ENCODE measurements around the gene C19orf47.

The C19orf47 gene

GRCh38 chr19:40389404-40390083, 41.3 kb upstream of the C19orf47 start:
- no peak overlapping the region for H3K9ac ChIP-seq (ENCODE audit: low read depth, low read length)

GRCh38 chr19:40388481-40388880, 40.3 kb upstream of the C19orf47 start:
- H3K9ac ChIP-seq (ENCODE audit: low read depth, low read length), result no peak overlapping the region
- WGBS, result 79% methylated on average over 3 of the region's 3 CpGs
- H3K4me3 ChIP-seq (ENCODE audit: low read length), result no peak overlapping the region
- no peaks in the 10 kb centered on the region for H3K9me3 ChIP-seq (ENCODE audit: insufficient read depth, low read depth, low read length)
- no peak overlapping the region for H3K27ac ChIP-seq (ENCODE audit: low read depth, low read length)
- no peaks in the 10 kb centered on the region for H3K27me3 ChIP-seq (ENCODE audit: insufficient read depth, low read length)
- no peaks in the 10 kb centered on the region; the same call in 1 of the 2 replicates for H3K4me1 ChIP-seq (ENCODE audit: insufficient read depth, low read length)
- no peaks in the 10 kb centered on the region for H3K36me3 ChIP-seq (ENCODE audit: insufficient read depth, low read length)

More at GRCh38 chr19:40389404-40390083, 41.3 kb upstream of the C19orf47 start:
- Histone ChIP-seq H3K4me3 (ENCODE audit: low read length) (no peak overlapping the region), H3K4me1 (ENCODE audit: insufficient read depth, low read length) (no peaks in the 10 kb centered on the region; the same call in 1 of the 2 replicates), H3K36me3 (ENCODE audit: insufficient read depth, low read length) (no peaks in the 10 kb centered on the region), H3K9me3 (ENCODE audit: insufficient read depth, low read depth, low read length) (no peaks in the 10 kb centered on the region), H3K27me3 (ENCODE audit: insufficient read depth, low read length) (no peaks in the 10 kb centered on the region), H3K27ac (ENCODE audit: low read depth, low read length) (no peak overlapping the region)
- 95% methylated on average over 33 of the region's 33 CpGs for WGBS

- Histone ChIP-seq H3K9me3 (ENCODE audit: insufficient read depth, low read depth, low read length) (no peaks in the 10 kb centered on the region), H3K27me3 (ENCODE audit: insufficient read depth, low read length) (no peaks in the 10 kb centered on the region)
- WGBS, result 91% methylated on average over 10 of the region's 10 CpGs
Measured at GRCh38 chr19:40387155-40387554, 39.0 kb upstream of the C19orf47 start.

GRCh38 chr19:40383668-40384248, 35.6 kb upstream of the C19orf47 start:
- no peak overlapping the region for H3K9ac ChIP-seq (ENCODE audit: low read depth, low read length)
- H3K4me3 ChIP-seq (ENCODE audit: low read length), result no peak overlapping the region
- no peak overlapping the region for H3K27ac ChIP-seq (ENCODE audit: low read depth, low read length)
- peaks cover 11% of the 10 kb centered on the region for H3K36me3 ChIP-seq (ENCODE audit: insufficient read depth, low read length)
- H3K4me1 ChIP-seq (ENCODE audit: insufficient read depth, low read length), result no peaks in the 10 kb centered on the region
- 93% methylated on average over 28 of the region's 28 CpGs for WGBS
- H3K27me3 ChIP-seq (ENCODE audit: insufficient read depth, low read length), result no peaks in the 10 kb centered on the region
- H3K9me3 ChIP-seq (ENCODE audit: insufficient read depth, low read depth, low read length), result no peaks in the 10 kb centered on the region

More at GRCh38 chr19:40387155-40387554, 39.0 kb upstream of the C19orf47 start:
- no peak overlapping the region for H3K4me3 ChIP-seq (ENCODE audit: low read length)
- no peaks in the 10 kb centered on the region for H3K36me3 ChIP-seq (ENCODE audit: insufficient read depth, low read length)
- no peaks in the 10 kb centered on the region; the same call in 1 of the 2 replicates for H3K4me1 ChIP-seq (ENCODE audit: insufficient read depth, low read length)
- no peak overlapping the region for H3K27ac ChIP-seq (ENCODE audit: low read depth, low read length)
- no peak overlapping the region for H3K9ac ChIP-seq (ENCODE audit: low read depth, low read length)

- no peak overlapping the region for H3K9ac ChIP-seq (ENCODE audit: low read depth, low read length)
- H3K36me3 ChIP-seq (ENCODE audit: insufficient read depth, low read length), result peaks cover 29% of the 10 kb centered on the region
- no peaks in the 10 kb centered on the region for H3K27me3 ChIP-seq (ENCODE audit: insufficient read depth, low read length)
- H3K27ac ChIP-seq (ENCODE audit: low read depth, low read length), result no peak overlapping the region
- no peaks in the 10 kb centered on the region for H3K4me1 ChIP-seq (ENCODE audit: insufficient read depth, low read length)
- no peak overlapping the region for H3K4me3 ChIP-seq (ENCODE audit: low read length)
- H3K9me3 ChIP-seq (ENCODE audit: insufficient read depth, low read depth, low read length), result no peaks in the 10 kb centered on the region
- WGBS, result 89% methylated on average over 3 of the region's 3 CpGs
Measured at GRCh38 chr19:40381321-40381720, 33.1 kb upstream of the C19orf47 start.

- H3K27ac ChIP-seq (ENCODE audit: low read depth, low read length), result no peak overlapping the region
- H3K4me3 ChIP-seq (ENCODE audit: low read length), result no peak overlapping the region
- WGBS, result 94% methylated on average over 37 of the region's 37 CpGs
- H3K9ac ChIP-seq (ENCODE audit: low read depth, low read length), result no peak overlapping the region
- no peaks in the 10 kb centered on the region for H3K27me3 ChIP-seq (ENCODE audit: insufficient read depth, low read length)
- H3K4me1 ChIP-seq (ENCODE audit: insufficient read depth, low read length), result no peaks in the 10 kb centered on the region
- peaks cover 30% of the 10 kb centered on the region for H3K36me3 ChIP-seq (ENCODE audit: insufficient read depth, low read length)
- no peaks in the 10 kb centered on the region for H3K9me3 ChIP-seq (ENCODE audit: insufficient read depth, low read depth, low read length)
Measured at GRCh38 chr19:40380199-40381037, 32.2 kb upstream of the C19orf47 start.

- WGBS, result 94% methylated on average over 11 of the region's 11 CpGs
- no peaks in the 10 kb centered on the region for H3K27me3 ChIP-seq (ENCODE audit: insufficient read depth, low read length)
- peaks cover 30% of the 10 kb centered on the region for H3K36me3 ChIP-seq (ENCODE audit: insufficient read depth, low read length)
- H3K4me3 ChIP-seq (ENCODE audit: low read length), result no peak overlapping the region
- no peaks in the 10 kb centered on the region for H3K9me3 ChIP-seq (ENCODE audit: insufficient read depth, low read depth, low read length)
- H3K4me1 ChIP-seq (ENCODE audit: insufficient read depth, low read length), result no peaks in the 10 kb centered on the region
- no peak overlapping the region for H3K27ac ChIP-seq (ENCODE audit: low read depth, low read length)
- H3K9ac ChIP-seq (ENCODE audit: low read depth, low read length), result no peak overlapping the region
Measured at GRCh38 chr19:40379446-40380198, 31.4 kb upstream of the C19orf47 start.

GRCh38 chr19:40378509-40378908, 30.3 kb upstream of the C19orf47 start:
- H3K9ac ChIP-seq (ENCODE audit: low read depth, low read length), result no peak overlapping the region
- WGBS, result 92% methylated on average over 2 of the region's 2 CpGs
- no peak overlapping the region for H3K4me3 ChIP-seq (ENCODE audit: low read length)
- H3K4me1 ChIP-seq (ENCODE audit: insufficient read depth, low read length), result no peaks in the 10 kb centered on the region
- H3K9me3 ChIP-seq (ENCODE audit: insufficient read depth, low read depth, low read length), result no peaks in the 10 kb centered on the region
- no peaks in the 10 kb centered on the region for H3K27me3 ChIP-seq (ENCODE audit: insufficient read depth, low read length)
- H3K27ac ChIP-seq (ENCODE audit: low read depth, low read length), result no peak overlapping the region
- H3K36me3 ChIP-seq (ENCODE audit: insufficient read depth, low read length), result peaks cover 38% of the 10 kb centered on the region

GRCh38 chr19:40377876-40378385, 29.7 kb upstream of the C19orf47 start:
- H3K9ac ChIP-seq (ENCODE audit: low read depth, low read length), result no peak overlapping the region
- no peak overlapping the region for H3K27ac ChIP-seq (ENCODE audit: low read depth, low read length)
- no peak overlapping the region for H3K4me3 ChIP-seq (ENCODE audit: low read length)
- 93% methylated on average over 25 of the region's 25 CpGs for WGBS
- H3K4me1 ChIP-seq (ENCODE audit: insufficient read depth, low read length), result no peaks in the 10 kb centered on the region
- no peaks in the 10 kb centered on the region for H3K9me3 ChIP-seq (ENCODE audit: insufficient read depth, low read depth, low read length)
- H3K27me3 ChIP-seq (ENCODE audit: insufficient read depth, low read length), result no peaks in the 10 kb centered on the region
- H3K36me3 ChIP-seq (ENCODE audit: insufficient read depth, low read length), result peaks cover 41% of the 10 kb centered on the region

- H3K36me3 ChIP-seq (ENCODE audit: insufficient read depth, low read length), result peaks cover 56% of the 10 kb centered on the region
- H3K4me1 ChIP-seq (ENCODE audit: insufficient read depth, low read length), result no peaks in the 10 kb centered on the region
- H3K9me3 ChIP-seq (ENCODE audit: insufficient read depth, low read depth, low read length), result no peaks in the 10 kb centered on the region
- H3K27me3 ChIP-seq (ENCODE audit: insufficient read depth, low read length), result no peaks in the 10 kb centered on the region
- no peak overlapping the region; the same call in 1 of the 2 replicates for H3K9ac ChIP-seq (ENCODE audit: low read depth, low read length)
- no peak overlapping the region for H3K27ac ChIP-seq (ENCODE audit: low read depth, low read length)
- H3K4me3 ChIP-seq (ENCODE audit: low read length), result no peak overlapping the region
- WGBS, result 93% methylated on average over 17 of the region's 17 CpGs
Measured at GRCh38 chr19:40376286-40376862, 28.2 kb upstream of the C19orf47 start.
